Anterior cingulate cortex (tissue), 58 donors: ENCODE results near the gene PRAME.
A peak's percentile ranks its signal among the peaks of the same experiment; 100 is the strongest.
"Not testable (repeated sequence)": the region's sequence is repeated elsewhere in the genome, so short reads cannot be mapped to it uniquely, and the experiment has no call there.

ENCODE experiments used
- DNase-seq, 58 donors: peaks; one replicate each; lab custom pipeline; 2025; lab: John Stamatoyannopoulos, UW

PRAME gene

DNA sequence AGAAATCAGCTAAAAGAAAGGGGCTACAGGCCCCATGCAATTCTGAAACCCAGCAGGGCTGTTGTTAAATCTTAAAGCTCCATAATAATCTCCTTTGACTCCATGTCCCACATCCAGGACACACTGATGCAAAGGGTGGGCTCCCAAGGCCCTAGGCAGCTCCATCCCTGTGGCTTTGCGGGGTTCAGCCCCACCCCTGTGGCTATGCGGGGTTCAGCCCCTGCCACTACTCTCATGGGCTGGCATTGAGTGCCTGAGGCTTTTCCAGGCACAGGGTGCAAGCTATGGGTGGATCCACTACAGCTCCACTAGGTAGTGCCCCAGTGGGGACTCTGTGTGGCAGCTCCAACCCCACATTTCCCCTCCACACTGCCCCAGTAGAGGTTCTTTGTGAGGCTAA lies 30.3 kb downstream of the PRAME start:
- DNase-seq: no peak

DNA sequence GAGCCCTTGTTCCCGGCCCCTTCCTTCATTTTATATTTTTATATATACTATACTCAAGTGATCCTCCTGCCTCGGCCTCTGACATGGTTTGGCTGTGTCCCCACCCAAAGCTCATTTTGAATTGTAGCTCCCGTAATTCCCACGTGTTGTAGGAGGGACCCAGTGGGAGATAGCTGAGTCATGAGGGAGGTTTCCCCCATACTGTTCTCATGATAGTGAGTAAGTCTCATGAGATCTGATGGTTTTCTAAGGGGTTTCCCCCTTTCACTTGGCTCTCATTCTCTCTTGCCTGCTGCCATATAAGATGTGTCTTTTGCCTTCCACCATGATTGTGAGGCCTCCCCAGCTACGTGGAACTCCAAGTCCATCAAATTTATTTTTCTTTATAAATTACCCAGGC lies 31.8 kb downstream of the PRAME start:
- DNase-seq: no peak

DNA sequence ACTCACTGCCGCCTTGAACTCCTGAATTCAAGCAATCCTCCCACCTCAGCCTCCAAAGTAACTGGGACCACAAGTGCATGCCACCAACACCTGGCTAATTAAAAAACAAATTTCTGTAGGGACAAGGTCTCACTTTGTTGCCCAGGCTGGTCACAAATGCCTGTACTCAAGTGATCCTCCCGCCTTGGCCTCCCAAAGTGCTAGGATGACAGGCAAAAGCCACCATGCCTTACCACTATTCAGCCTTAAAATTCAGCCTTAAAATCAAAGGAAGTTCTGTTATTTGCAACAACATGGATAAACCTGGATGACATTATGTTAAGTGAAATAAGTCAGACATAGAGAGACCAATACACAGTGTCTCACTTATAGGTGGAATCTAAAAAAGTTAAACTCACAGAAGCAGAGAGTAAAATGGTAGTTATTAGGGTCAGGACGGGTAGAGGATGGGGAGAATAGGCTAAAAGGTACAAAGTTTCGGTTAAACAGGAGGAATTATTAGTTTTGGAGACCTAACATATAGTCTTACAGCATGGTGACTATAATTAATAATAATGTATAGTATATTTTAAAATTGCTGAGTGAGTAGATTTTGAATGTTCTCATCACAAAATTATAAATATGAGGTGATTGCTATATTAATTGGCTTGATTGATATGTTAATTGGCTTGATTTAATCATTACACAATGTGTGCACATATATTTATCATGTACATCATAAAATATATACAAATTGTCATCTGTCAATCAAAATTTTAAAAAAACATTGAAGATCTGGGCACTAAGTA lies 32.7 kb downstream of the PRAME start:
- no peak for DNase-seq

DNA sequence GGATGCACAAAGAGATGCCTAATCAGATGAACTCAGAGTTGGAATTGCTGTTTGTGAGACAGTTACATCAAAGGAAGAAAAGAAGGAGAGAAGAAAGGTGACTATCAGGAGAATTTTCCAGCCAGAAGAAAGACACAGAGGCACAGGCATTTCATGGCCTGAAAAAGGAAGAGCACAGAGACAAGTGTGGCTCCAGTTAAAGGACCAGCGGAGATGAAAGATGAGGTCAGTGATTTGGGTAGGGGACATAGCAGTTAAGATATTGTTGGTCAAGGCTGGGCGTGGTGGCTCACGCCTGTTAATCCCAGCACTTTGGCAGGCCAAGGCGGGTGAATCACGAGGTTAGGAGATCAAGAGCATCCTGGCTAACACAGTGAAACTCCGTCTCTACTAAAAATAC lies 35.6 kb downstream of the PRAME start:
- DNase-seq: no peak

DNA sequence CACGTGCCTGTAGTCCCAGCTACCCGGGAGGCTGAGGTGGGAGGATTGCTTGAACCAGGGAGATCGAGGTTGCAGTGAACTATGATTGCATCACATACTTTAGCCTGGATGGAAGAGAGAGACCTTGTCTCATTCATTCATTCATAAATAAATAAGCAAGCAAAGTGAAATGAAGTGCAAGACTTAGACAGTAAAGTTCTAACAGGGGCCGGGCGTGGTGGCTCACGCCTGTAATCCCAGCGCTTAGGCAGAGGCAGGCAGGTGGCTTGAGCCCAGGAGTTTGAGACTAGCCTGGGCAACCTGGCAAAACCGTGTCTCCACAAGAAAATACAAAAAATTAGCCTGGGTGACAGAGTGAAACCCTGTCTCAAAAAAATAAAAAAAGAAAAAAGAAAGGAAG lies 37.4 kb downstream of the PRAME start:
- no peak for DNase-seq

DNA sequence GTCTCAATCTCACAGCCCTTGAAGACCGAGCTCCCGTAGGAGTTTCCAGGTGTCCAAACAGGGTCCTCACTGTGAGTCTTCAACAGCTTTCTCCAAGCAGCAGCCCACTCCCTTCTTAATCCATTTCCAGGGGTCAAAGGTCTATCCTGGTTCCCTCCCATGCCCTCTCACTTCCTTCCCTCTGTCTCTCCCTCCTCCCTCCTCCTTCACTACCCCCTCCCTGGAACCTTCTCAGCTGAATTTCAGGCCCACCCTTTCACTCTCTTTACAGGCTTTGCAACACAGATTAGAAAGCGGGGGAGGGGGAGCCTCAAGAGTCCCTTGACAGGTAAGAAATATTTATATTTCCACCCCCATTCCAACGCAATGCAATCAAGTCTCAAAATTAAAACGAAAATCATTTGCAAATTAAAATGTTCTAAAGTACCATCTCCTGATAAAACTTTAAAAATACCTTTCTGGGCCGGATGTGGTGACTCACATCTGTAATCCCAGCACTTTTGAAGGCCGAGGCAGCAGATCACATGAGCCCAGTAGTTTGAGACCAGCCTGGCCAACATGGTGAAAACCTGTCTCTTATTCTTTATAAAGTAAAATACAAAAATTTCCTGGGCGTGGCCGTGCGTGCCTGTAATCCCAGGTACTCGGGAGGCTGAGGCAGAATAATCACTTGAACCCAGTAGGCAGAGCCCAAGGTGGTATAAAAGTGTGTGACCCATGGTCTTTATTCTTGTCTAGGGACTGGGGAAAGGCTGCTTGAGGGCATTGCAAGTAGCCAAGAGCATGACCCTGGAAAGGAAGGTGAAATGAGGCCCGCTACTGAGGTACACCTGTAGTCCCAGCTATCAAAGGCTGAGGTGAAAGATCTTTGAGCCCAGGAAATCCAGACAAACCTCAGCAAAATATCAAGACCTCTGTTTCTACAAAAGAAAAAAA lies 38.1 kb downstream of the PRAME start:
- no peak for DNase-seq

DNA sequence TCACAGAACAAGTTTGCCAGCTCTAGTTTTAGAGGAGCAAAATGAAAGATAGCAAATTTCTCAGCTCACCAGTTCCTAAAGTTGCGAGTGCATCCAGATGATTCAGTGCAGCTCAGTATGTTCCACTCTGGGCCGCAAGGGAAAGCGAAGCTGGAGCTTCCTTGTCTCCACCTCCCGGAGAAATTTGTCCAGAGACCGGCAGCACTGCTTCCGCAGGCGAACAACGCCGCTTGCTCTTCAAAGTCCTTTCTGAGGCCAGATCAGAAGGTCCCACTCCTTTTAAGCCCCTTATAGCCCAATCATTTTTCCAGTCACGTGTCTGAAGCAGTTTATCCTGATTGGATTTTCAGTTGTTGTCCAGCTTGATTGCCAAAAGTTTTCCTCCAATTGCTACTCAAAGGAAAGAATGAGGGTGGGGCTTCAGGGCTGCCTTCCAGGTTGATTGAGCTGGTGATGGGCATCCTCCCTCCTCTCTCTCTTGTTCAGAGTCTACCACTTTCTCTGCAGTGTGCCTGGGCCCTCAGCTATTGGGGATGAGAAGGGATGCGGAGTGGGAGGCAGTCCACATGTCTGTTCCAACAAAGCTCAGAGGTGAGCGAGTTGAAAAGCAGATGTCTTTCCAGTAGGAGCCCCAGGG lies 38.9 kb downstream of the PRAME start, which contains the start of gene ZNF280A:
ZNF280A (minus strand) TSS at position 251 of the 637 bp plus-strand sequence. CDS start 4,640 bp downstream, outside the sequence.
- peak in 1 of 58 donors; percentile 1 for DNase-seq

DNA sequence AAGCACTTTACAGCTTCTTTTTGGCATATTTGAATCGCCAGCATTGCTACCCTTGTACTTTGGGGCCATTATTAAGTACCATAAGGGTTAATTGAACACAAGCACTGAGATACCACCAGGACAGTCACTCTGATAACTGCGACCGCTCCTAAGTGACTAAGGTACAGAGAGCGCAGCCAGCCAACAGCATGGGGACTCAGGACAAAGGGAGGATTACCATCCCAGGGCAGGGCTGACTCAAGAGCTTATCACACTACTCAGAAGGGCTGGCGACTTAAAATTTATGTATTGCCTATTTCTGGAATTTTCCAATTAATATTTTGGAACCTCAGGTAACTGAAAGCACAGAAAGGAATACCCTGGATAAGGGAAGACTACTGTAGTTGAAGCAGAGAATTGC lies 39.5 kb downstream of the PRAME start:
- no peak for DNase-seq

DNA sequence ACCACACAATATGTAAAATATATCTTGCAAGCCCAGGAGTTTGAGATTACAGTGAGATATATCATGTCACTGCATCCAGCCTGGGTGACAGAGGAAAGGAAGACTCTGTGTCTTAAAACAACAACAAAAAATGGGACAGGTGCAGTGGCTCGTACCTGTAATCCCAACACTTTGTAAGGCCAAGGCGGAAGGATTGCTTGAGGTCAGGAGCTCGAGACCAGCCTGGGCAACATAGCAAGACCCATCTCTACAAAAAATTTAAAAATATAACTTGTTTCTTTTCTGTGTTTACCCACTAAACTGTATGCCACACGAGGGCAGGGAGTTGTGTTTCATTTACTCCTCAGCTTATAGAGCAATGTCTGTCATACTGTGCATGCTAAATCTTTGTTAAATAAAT lies 42.1 kb downstream of the PRAME start:
- DNase-seq: no peak

DNA sequence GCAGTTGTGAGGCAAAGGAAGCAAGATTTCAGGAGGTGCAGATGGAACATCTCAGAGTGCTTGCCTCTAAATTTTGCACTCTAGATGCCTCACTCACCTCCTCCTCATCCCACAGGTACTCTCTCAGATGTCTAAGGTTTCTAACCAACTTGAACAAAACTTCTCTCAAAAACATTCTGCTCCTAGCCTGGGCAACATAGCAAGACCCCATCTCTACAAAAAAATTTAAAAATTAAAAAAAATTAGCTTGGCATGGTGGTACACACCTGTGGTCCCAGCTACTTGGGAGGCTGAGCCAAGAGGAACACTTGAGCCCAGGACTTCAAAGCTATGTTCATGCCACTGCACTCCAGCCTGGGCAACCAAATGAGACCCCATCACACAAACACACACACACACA lies 43.2 kb downstream of the PRAME start:
- no peak for DNase-seq

DNA sequence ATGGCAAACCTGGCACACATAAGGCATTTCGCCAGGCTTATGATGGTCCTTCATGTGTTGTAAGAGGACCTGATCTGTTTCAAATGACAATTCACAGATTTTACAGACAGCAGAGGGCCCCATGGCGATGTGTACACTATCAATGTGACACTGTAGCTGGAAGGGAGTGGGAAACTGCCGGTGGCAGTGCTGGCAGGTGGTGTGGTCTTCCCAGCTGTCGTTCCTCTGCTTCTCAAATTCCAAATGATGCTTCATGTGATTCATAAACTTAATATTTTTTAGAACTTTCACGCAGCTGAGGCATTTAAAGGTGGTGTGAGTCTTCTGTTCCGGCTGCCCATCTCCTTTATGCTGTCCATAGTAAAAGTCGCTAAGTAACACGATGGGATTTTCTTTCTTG lies 44.6 kb downstream of the PRAME start:
- not testable (repeated sequence) for DNase-seq

DNA sequence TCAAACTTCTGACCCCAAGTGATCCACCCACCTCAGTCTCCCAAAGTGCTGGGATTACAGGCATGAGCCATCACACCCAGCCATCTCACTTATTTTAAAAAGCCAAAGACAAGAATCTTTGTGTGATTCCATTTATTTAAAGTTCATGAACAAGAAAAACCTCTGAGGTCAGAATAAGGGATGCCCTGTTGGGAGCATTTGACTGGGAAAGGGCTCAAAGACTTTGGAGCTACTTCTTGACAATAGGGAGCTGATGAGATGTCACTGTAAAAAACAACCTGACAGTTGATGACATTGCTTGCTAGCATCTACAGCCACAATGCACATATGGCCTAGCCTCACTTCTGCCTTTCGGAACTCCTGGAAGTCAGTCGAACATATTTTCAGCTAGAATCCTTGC lies 45.4 kb downstream of the PRAME start:
- DNase-seq: no peak

DNA sequence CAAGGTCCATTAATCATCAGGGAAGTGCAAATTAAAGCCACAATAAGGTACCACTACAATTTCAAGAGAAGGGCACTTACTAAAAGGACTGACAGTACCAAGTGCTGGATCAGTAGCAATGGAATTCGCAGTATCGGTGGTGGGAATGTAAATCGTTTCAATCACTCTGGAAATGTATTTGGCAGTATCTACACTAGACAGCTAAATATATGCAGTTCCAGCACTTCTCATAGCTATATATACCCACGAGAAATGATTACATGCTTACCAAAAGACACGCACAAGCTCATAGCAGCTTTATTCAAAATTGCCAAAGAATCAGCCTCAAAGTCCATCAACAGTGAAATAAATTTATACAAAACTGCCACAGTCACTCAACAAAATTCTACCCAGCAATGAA lies 46.1 kb downstream of the PRAME start:
- DNase-seq: no peak

DNA sequence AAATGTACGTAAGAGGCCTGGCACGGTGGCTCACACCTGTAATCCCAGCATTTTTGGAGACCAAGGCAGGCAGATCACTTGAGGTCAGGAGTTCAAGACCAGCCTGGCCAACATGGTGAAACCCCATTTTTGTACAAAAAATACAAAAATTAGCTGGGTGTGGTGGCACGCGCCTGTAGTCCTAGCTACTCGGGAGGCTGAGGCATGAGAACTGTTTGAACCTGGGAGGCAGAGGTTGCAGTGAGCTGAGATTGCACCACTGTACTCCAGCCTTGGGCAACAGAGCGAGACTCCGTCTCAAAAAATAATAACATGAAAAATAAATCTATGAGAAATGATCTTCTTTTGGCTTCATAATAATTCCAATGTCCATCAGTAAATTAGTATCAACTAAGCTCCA lies 48.2 kb downstream of the PRAME start:
- DNase-seq: not testable (repeated sequence)

DNA sequence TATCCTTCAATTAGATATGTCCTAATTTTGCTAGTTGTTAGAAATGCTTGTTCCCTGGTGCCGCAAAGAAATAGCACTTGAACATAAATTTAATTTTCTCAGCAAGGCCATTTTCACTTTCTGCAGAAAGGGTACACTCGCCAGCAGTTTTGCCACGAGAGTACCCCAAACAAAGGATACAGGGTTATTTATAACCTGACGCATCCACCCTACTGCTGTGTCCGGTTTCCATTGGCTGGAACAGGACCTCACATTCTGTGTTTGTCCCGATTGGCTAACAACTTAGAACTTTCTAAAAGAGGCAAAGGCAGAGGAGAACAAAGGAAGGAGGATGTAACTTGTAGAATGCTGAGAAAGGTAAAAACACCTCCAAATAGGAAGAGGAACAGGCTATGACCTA lies 49.2 kb downstream of the PRAME start:
- DNase-seq: not testable (repeated sequence)

DNA sequence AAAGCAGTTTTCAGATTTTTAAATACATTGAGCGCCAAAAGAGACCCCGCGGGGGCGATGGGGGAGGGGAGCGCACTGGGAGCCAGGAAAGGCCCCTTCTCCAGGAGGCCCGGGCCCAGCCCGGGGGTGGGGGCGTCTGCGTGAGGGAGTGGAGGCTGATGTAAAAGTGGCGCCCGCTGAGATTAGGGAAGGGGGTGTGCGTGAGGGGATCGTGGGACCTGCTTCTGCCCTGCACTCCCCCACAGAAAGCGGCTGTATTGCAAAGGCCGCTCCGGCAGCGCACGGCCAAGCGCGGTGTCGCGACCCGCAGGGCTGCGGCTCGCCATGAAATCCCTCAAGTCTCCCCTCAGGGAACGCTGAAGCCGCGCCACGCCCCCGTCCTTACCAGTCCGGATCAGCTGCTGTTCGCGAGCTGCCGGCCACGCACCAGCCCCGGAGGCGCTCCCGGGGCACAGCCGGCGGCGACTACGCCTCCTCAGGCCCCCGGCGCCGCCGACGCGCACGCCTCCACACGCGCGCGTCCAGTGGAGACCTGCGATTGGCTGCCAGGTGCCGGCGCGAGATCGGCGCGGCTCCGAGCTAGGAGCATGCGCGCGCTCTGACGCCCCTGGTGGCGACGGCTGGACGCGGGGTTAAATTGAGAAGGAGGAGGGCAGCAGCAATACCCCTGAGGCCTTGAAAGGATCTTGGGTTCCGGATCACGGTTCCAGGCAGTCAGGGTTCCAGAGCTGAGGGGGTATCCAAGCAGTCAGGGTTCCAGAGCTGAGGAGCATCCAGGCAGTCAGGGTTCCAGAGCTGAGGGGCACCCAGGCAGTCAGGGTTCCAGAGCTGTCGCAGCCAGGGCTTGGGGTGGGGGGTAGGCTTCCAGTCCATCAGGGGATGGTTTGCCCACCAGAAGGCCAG lies 50.5 kb downstream of the PRAME start, which contains the start of gene ZNF280B:
ZNF280B (minus strand) TSS at position 469 of the 903 bp plus-strand sequence. CDS start 19,344 bp downstream, outside the sequence.
- DNase-seq: peak in 56 of 58 donors; percentile 15 to 82 (median 58)

DNA sequence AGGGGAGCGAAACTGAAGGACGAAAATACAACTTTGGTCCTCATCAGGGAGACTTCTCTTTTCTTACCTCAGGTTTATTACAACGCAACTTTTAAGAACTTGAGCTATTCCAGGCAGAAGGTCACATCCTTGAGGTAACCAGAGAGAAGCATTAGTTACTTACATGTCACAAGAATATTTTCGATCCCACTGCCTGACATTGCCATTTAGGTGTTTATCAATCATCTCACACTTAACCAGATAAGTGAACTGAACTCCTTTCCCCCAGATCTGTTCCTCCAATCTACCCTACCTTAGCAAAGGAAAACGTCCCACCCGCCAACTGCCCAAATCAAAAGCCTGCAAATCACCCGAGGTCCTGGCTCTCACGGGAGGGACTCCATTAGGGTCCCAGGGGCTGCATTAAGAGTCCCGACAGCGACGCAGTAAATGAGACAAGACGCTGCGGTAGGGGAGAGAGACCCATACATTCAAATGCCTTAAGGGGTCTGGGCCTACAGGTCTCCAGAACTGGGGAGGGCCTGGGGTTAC lies 51.3 kb downstream of the PRAME start:
- DNase-seq: peak in 1 of 58 donors; percentile 0

DNA sequence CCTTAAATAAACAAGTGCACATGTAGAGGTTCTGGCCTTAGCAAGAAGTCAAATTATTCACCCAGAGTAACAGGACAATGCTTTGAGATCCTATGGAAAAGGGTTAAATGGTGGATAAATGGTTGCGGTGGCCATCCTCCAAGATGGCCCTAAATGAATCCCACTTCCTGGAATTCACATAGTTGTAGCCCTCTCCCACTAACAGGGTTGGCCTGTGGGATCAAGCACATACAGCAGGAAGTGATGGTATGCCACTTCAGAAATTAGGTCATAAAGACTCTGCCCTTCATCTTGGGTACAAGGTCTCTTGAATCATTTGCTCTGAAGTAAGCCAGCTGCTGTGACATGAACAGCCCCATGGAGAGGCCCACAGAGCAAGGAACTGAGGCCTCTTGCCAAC lies 52.3 kb downstream of the PRAME start:
- DNase-seq: no peak

DNA sequence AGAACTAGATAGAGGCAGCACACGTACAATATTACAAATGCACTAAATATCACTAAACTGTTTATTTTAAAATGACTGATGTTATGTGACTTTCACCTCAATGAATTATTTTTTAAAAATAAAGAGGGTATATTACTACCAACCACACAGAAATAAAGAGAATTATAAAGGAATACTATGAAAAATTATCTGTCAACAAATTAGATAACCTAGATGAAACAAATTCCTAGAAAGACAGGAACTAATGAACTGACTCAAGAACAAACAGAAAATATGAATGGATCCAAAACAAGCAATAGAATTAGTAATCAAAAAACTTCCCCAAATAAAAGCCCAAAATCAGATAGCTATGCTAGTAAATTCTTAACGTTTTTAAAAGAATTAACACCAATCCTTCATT lies 60.8 kb downstream of the PRAME start:
- DNase-seq: no peak
